Stimulated activated naive CD4-positive, alpha-beta T cell treated with Interleukin-2 at 50 U/mL for 16 hours (primary cell): ENCODE results near the gene PTPRD.
"Not testable (repeated sequence)": the region's sequence is repeated elsewhere in the genome, so short reads cannot be mapped to it uniquely, and the experiment has no call there.

Experiments used
- DNase-seq: peaks from one replicate; lab custom pipeline; 2025; lab: John Stamatoyannopoulos, UW

The PTPRD gene

GRCh38 chr9:9142001-9142400 is 1470.8 kb downstream of the PTPRD start:
- DNase-seq: no peak

- DNase-seq: no peak
These were observed 1479.3 kb downstream of the PTPRD start for GRCh38 chr9:9133526-9133925.

- DNase-seq: no peak
These were observed 1488.2 kb downstream of the PTPRD start for GRCh38 chr9:9124616-9125015.

- no peak for DNase-seq
These were observed 1490.4 kb downstream of the PTPRD start for GRCh38 chr9:9122230-9122875.

GRCh38 chr9:9117866-9118265 is 1494.9 kb downstream of the PTPRD start:
- DNase-seq: no peak

GRCh38 chr9:9112001-9112720 is 1500.6 kb downstream of the PTPRD start:
- no peak for DNase-seq

GRCh38 chr9:9108641-9109040 is 1504.2 kb downstream of the PTPRD start:
- DNase-seq: no peak

- DNase-seq: no peak
These were observed 1510.5 kb downstream of the PTPRD start for GRCh38 chr9:9102295-9102694.

- no peak for DNase-seq
These were observed 1512.7 kb downstream of the PTPRD start for GRCh38 chr9:9100070-9100469.

- no peak for DNase-seq
These were observed 1513.2 kb downstream of the PTPRD start for GRCh38 chr9:9099646-9100045.

- not testable (repeated sequence) for DNase-seq
These were observed 1515.5 kb downstream of the PTPRD start for GRCh38 chr9:9097254-9097653.

GRCh38 chr9:9091387-9091786 is 1521.4 kb downstream of the PTPRD start:
- DNase-seq: no peak

- no peak for DNase-seq
These were observed 1533.3 kb downstream of the PTPRD start for GRCh38 chr9:9079473-9079872.

GRCh38 chr9:9078301-9078700 is 1534.5 kb downstream of the PTPRD start:
- no peak for DNase-seq

GRCh38 chr9:9061627-9062026 is 1551.2 kb downstream of the PTPRD start:
- no peak for DNase-seq

- no peak for DNase-seq
These were observed 1558.3 kb downstream of the PTPRD start for GRCh38 chr9:9054354-9054992.

- DNase-seq: no peak
These were observed 1567.2 kb downstream of the PTPRD start for GRCh38 chr9:9045572-9045971.

GRCh38 chr9:9045072-9045471 is 1567.7 kb downstream of the PTPRD start:
- DNase-seq: no peak

- not testable (repeated sequence) for DNase-seq
These were observed 1569.0 kb downstream of the PTPRD start for GRCh38 chr9:9043788-9044187.

- no peak for DNase-seq
These were observed 1571.0 kb downstream of the PTPRD start for GRCh38 chr9:9041756-9042155.

- DNase-seq: no peak
These were observed 1579.8 kb downstream of the PTPRD start for GRCh38 chr9:9033022-9033421.

- DNase-seq: no peak
These were observed 1596.2 kb downstream of the PTPRD start for GRCh38 chr9:9016597-9016996.

- DNase-seq: no peak
These were observed 1608.0 kb downstream of the PTPRD start for GRCh38 chr9:9004810-9005209.
